Measurements from ENCODE around the gene SIM1.

DNA sequence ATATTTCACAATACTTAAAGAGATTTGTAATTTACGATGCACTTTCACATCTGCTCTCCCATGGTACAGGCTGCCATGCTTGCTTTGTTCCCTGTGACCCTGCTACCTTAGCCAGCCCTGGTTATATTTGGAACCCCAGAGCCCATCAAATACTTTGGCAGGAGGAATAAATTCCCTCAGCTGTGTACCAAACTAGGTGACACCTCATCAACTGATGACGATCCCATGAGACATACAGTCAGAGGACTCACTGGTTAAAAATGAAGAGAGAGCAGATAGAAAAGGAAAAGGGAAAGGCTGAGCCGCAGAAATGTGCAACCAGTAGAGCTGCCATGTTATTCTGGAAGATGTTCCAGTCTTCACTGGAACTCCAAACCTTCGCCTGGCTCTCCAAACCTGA, 120.0 kb downstream of the SIM1 start:
- TF ChIP-seq, protein P1, sequence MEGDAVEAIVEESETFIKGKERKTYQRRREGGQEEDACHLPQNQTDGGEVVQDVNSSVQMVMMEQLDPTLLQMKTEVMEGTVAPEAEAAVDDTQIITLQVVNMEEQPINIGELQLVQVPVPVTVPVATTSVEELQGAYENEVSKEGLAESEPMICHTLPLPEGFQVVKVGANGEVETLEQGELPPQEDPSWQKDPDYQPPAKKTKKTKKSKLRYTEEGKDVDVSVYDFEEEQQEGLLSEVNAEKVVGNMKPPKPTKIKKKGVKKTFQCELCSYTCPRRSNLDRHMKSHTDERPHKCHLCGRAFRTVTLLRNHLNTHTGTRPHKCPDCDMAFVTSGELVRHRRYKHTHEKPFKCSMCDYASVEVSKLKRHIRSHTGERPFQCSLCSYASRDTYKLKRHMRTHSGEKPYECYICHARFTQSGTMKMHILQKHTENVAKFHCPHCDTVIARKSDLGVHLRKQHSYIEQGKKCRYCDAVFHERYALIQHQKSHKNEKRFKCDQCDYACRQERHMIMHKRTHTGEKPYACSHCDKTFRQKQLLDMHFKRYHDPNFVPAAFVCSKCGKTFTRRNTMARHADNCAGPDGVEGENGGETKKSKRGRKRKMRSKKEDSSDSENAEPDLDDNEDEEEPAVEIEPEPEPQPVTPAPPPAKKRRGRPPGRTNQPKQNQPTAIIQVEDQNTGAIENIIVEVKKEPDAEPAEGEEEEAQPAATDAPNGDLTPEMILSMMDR (IDR thresholded peaks at IDR 0.05): no peak
- TF ChIP-seq POLR2A (IDR thresholded peaks at IDR 0.05): no peak

All from transverse colon (tissue), 3 donors.